HG02943 (cell line): Measurements from ENCODE around the gene ADD1.
"Not testable (repeated sequence)": the region's sequence is repeated elsewhere in the genome, so short reads cannot be mapped to it uniquely, and the experiment has no call there.

Source experiments
- ATAC-seq: cut with Tn5 transposase; IDR thresholded peaks from one replicate; pipeline ENCODE4 v1.9.1; 2021; ENCODE audit warnings: mild to moderate bottlenecking, low read depth, moderate library complexity; ENCODE audit not compliant: unreplicated experiment

Gene ADD1

GRCh38 chr4:2942037-2942531 is 98.4 kb downstream of the ADD1 start:
- ATAC-seq: no peak

- no peak for ATAC-seq
Observed at GRCh38 chr4:2942532-2943363, 99.1 kb downstream of the ADD1 start.

GRCh38 chr4:2943364-2944090 is 99.9 kb downstream of the ADD1 start:
- ATAC-seq: no peak

- no peak for ATAC-seq
Observed at GRCh38 chr4:2944091-2944482, 100.4 kb downstream of the ADD1 start.

GRCh38 chr4:2944586-2945526 is 101.2 kb downstream of the ADD1 start:
- ATAC-seq: no peak

GRCh38 chr4:2945619-2946604 is 102.3 kb downstream of the ADD1 start:
- not testable (repeated sequence) for ATAC-seq

- no peak for ATAC-seq
Observed at GRCh38 chr4:2946812-2947600, 103.4 kb downstream of the ADD1 start.

- no peak for ATAC-seq
Observed at GRCh38 chr4:2947926-2948325, 104.3 kb downstream of the ADD1 start.

GRCh38 chr4:2948895-2949781 is 105.5 kb downstream of the ADD1 start:
- no peak for ATAC-seq

GRCh38 chr4:2949782-2950125 is 106.1 kb downstream of the ADD1 start:
- no peak for ATAC-seq

- no peak for ATAC-seq
Observed at GRCh38 chr4:2950221-2950989, 106.8 kb downstream of the ADD1 start.

- no peak for ATAC-seq
Observed at GRCh38 chr4:2953496-2953895, 109.9 kb downstream of the ADD1 start.

GRCh38 chr4:2954358-2955185 is 110.9 kb downstream of the ADD1 start:
- ATAC-seq: no peak

- not testable (repeated sequence) for ATAC-seq
Observed at GRCh38 chr4:2955186-2956044, 111.8 kb downstream of the ADD1 start.

- no peak for ATAC-seq
Observed at GRCh38 chr4:2958446-2958845, 114.8 kb downstream of the ADD1 start.
